Dendritic cell treated with granulocyte-macrophage colony-stimulating factor and Interleukin-4, amounts not matched to agents 40 ng/mL and 50 ng/mL, for 4 days (primary cell): Measurements from ENCODE around the gene ZBTB9.
"Not testable (repeated sequence)": the region's sequence is repeated elsewhere in the genome, so short reads cannot be mapped to it uniquely, and the experiment has no call there.

ENCODE experiments used
- H3K27ac Mint-ChIP-seq: one replicate; pipeline ENCODE4 v1.8.0; 2022; ENCODE audit warnings: mild to moderate bottlenecking, mixed read lengths
- H3K27me3 Mint-ChIP-seq: one replicate; pipeline ENCODE4 v1.8.0; 2022; ENCODE audit warnings: mild to moderate bottlenecking, mixed read lengths
- H3K36me3 Mint-ChIP-seq: one replicate; pipeline ENCODE4 v1.8.0; 2022; ENCODE audit warnings: low read depth, mixed read lengths
- H3K4me1 Mint-ChIP-seq: one replicate; pipeline ENCODE4 v1.8.0; 2022; ENCODE audit warnings: low read depth, mixed read lengths
- H3K4me3 Mint-ChIP-seq: one replicate; pipeline ENCODE4 v1.8.0; 2022; ENCODE audit warnings: mild to moderate bottlenecking, moderate library complexity, mixed read lengths
- H3K9me3 Mint-ChIP-seq: one replicate; pipeline ENCODE4 v1.8.0; 2022; ENCODE audit warnings: mixed read lengths
- intact Hi-C: fragments of 100-400 bp; cut with micrococcal nuclease; formaldehyde crosslinking; loops from one replicate; pipeline ENCODE4 v1.15.0; 2022

ZBTB9 gene

DNA sequence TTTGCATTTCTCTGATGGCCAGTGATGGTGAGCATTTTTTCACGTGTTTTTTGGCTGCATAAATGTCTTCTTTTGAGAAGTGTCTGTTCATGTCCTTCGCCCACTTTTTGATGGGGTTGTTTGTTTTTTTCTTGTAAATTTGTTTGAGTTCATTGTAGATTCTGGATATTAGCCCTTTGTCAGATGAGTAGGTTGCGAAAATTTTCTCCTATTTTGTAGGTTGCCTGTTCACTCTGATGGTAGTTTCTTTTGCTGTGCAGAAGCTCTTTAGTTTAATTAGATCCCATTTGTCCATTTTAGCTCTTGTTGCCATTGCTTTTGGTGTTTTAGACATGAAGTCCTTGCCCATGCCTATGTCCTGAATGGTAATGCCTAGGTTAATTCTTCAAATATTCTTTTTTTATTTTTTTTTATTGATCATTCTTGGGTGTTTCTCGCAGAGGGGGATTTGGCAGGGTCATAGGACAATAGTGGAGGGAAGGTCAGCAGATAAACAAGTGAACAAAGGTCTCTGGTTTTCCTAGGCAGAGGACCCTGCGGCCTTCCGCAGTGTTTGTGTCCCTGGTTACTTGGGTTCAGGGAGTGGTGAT is 30.4 kb downstream of the ZBTB9 start:
- H3K4me1 Mint-ChIP-seq, H3K27me3 Mint-ChIP-seq, H3K27ac Mint-ChIP-seq, H3K9me3 Mint-ChIP-seq, intact Hi-C loops, H3K36me3 Mint-ChIP-seq, H3K4me3 Mint-ChIP-seq: not testable (repeated sequence)

DNA sequence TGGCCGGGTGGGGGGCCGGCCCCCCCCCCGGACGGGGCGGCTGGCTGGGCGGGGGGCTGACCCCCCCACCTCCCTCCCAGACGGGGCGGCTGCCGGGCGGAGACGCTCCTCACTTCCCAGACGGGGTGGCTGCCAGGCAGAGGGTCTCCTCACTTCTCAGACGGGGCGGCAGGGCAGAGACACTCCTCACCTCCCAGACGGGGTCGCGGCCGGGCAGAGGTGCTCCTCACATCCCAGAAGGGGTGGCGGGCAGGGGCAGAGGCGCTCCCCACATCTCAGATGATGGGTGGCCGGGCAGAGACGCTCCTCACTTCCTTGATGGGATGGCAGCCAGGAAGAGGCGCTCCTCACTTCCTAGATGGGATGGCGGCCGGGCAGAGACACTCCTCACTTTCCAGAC is 31.3 kb downstream of the ZBTB9 start:
- H3K4me3 Mint-ChIP-seq, intact Hi-C loops, H3K9me3 Mint-ChIP-seq, H3K36me3 Mint-ChIP-seq, H3K27me3 Mint-ChIP-seq, H3K27ac Mint-ChIP-seq, H3K4me1 Mint-ChIP-seq: not testable (repeated sequence)

DNA sequence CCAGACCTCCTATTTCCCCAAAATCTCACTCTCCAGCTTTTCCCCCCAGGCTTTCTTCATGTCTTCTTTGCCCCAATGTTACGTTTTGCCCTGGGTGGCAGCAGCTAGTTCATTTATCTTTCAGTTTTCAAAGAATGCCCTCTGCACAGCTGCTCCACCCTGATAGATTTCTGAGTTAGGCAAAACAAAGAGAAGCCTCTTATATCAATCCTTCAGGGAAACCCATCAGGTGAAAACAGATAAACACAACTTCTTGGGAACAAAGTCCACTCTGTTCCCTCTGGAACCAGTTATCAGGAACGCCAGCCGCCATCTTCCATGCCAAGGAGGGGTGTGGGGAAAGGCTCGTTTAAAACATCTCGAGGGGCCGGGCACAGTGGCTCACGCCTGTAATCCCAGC is 34.0 kb downstream of the ZBTB9 start:
- Mint-ChIP-seq H3K36me3 (no peaks in the 10 kb centered on the region), H3K27me3 (peaks cover 5% of the 10 kb centered on the region)

DNA sequence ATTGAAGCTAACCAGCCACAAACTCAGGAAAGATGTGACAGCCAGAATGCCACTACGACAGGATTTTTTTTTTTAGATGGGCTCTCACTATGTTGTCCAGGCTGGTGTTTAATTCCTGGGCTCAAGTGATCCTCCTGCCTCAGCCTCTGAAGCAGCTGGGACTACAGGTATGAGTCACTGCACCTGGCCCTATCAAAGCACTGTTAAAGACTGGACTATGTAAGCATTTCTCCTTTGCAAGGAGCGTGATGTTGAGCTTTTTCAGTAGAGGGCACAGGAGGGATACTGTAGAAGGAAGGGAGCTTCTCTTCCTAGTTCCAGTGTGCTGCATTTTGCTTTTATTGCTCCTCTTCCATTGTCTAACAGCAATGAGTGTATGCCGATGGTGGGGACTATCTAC is 35.8 kb downstream of the ZBTB9 start:
- H3K27ac Mint-ChIP-seq, result no peak overlapping the region

More for the DNA sequence above, 34.0 kb downstream of the ZBTB9 start:
- H3K9me3 Mint-ChIP-seq, result no peaks in the 10 kb centered on the region
- no peak overlapping the region for H3K27ac Mint-ChIP-seq
- intact Hi-C loops, result no loop called here
- H3K4me1 Mint-ChIP-seq, result no peaks in the 10 kb centered on the region
- no peak overlapping the region for H3K4me3 Mint-ChIP-seq

DNA sequence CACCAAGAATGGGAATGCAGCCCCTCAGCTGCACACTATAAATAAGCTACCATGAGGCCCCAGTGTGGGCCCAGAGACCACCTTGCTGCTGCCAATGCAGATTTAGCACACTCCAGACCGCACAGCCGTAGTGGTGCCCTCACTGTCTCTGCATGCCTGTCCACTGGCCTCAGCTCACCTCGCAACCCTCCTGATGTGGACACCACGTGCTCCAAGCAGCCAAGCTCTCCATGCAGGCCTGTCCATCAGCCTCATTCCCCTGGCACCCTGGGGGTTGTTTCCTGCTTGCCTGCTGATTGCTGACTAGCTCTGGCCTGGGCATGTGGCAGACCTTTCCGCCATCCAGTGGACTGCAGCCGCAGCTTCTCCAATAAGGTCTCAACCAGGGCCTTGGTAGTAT is 36.2 kb downstream of the ZBTB9 start:
- H3K36me3 Mint-ChIP-seq, result no peaks in the 10 kb centered on the region
- H3K9me3 Mint-ChIP-seq, result no peaks in the 10 kb centered on the region
- H3K27me3 Mint-ChIP-seq, result peaks cover 8% of the 10 kb centered on the region
- no peaks in the 10 kb centered on the region for H3K4me1 Mint-ChIP-seq
- no peak overlapping the region for H3K27ac Mint-ChIP-seq
- no peak overlapping the region for H3K4me3 Mint-ChIP-seq
- intact Hi-C loops, result no loop called here

More for the DNA sequence above, 35.8 kb downstream of the ZBTB9 start:
- no peaks in the 10 kb centered on the region for H3K36me3 Mint-ChIP-seq
- intact Hi-C loops, result no loop called here
- H3K4me3 Mint-ChIP-seq, result no peak overlapping the region
- H3K9me3 Mint-ChIP-seq, result no peaks in the 10 kb centered on the region
- H3K27me3 Mint-ChIP-seq, result peaks cover 8% of the 10 kb centered on the region
- no peaks in the 10 kb centered on the region for H3K4me1 Mint-ChIP-seq

DNA sequence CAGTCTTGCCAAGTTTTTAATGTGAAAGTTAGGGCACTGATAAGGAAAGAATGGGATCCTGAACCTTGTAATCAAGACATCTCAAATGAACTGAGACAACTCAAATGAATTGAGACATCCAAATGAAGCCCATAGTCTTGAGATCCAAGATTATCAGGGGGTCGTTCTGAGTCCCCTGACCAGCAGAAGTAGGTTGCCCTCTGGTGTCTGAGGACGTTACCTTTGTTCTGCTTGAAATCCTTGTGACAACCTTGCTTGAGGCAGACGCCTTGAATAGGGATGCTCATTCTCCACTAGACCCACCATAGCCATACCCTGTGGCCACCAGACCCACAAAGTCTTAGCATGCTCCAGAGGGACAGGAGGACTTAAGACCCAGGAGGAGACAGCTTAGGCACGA is 37.7 kb downstream of the ZBTB9 start:
- intact Hi-C loops, result no loop called here
- H3K9me3 Mint-ChIP-seq, result no peaks in the 10 kb centered on the region
- H3K4me1 Mint-ChIP-seq, result no peaks in the 10 kb centered on the region
- peaks cover 9% of the 10 kb centered on the region for H3K27me3 Mint-ChIP-seq
- H3K4me3 Mint-ChIP-seq, result no peak overlapping the region
- H3K36me3 Mint-ChIP-seq, result no peaks in the 10 kb centered on the region
- no peak overlapping the region for H3K27ac Mint-ChIP-seq

DNA sequence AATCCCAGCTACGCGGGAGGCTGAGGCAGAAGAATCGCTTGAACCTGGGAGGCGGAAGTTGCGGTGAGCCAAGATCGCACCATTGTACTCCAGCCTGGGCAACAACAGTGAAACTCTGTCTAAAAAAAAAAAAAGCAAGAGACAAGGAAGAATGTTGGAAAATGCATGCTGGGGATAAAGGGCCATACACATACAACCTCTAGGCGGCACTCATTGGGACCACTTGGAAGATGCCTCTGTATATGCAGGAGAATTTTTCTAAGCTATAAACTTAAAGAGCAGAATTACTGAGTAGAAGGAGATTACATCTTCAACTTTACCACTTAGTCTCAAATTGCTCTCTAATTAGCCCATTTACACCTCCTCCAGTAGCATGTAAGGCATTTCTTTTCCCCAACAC is 42.8 kb downstream of the ZBTB9 start:
- peaks cover 6% of the 10 kb centered on the region for H3K27me3 Mint-ChIP-seq
- no peaks in the 10 kb centered on the region for H3K4me1 Mint-ChIP-seq
- no peak overlapping the region for H3K27ac Mint-ChIP-seq
- H3K4me3 Mint-ChIP-seq, result no peak overlapping the region
- no peaks in the 10 kb centered on the region for H3K36me3 Mint-ChIP-seq
- H3K9me3 Mint-ChIP-seq, result no peaks in the 10 kb centered on the region
- intact Hi-C loops, result no loop called here

DNA sequence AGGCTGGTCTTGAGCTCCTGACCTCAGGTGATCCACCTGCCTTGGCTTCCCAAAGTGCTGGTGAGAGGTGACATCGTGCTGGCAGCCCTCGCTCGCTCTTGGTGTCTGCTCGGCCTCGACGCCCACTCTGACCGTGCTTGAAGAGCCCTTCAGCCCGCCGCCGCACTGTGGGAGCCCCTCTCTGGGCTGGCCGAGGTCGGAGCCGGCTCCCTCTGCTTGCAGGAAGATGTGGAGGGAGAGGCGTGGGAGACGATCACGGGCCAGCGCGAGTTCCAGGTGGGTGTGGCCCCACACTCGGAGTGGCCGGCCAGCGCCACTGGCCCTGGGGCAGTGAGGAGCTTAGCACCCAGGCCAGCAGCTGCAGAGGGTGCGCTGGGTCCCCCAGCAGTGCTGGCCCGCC is 48.1 kb downstream of the ZBTB9 start:
- H3K9me3 Mint-ChIP-seq, result peaks cover 5% of the 10 kb centered on the region

DNA sequence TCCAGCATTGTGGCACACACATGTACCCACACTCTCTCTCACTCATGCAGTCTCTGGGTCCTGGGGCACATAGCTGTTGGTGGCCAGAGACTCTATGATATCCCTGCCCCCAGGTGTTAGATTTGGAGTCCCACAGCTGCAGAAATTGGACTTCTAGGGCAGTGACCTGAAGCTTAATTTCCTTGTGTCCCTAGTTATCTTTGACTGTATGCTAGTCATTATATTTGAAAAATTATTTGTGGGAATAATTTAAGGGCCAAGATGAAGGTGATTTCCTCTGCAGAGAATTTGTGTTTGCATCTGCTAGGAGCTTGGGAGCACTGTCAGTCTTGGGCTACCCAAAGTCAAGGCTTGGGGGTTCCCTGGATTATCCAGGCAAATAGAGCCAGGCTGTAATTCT is 50.1 kb downstream of the ZBTB9 start:
- intact Hi-C loops, result no loop called here
- Mint-ChIP-seq H3K27ac (no peak overlapping the region), H3K4me3 (no peak overlapping the region), H3K4me1 (peaks cover 14% of the 10 kb centered on the region), H3K36me3 (no peaks in the 10 kb centered on the region), H3K27me3 (peaks cover 2% of the 10 kb centered on the region), H3K9me3 (peaks cover 5% of the 10 kb centered on the region)

More for the DNA sequence above, 48.1 kb downstream of the ZBTB9 start:
- no peak overlapping the region for H3K27ac Mint-ChIP-seq
- H3K27me3 Mint-ChIP-seq, result peaks cover 3% of the 10 kb centered on the region
- H3K4me1 Mint-ChIP-seq, result peaks cover 5% of the 10 kb centered on the region
- no peak overlapping the region for H3K4me3 Mint-ChIP-seq
- no peaks in the 10 kb centered on the region for H3K36me3 Mint-ChIP-seq
- intact Hi-C loops, result no loop called here

DNA sequence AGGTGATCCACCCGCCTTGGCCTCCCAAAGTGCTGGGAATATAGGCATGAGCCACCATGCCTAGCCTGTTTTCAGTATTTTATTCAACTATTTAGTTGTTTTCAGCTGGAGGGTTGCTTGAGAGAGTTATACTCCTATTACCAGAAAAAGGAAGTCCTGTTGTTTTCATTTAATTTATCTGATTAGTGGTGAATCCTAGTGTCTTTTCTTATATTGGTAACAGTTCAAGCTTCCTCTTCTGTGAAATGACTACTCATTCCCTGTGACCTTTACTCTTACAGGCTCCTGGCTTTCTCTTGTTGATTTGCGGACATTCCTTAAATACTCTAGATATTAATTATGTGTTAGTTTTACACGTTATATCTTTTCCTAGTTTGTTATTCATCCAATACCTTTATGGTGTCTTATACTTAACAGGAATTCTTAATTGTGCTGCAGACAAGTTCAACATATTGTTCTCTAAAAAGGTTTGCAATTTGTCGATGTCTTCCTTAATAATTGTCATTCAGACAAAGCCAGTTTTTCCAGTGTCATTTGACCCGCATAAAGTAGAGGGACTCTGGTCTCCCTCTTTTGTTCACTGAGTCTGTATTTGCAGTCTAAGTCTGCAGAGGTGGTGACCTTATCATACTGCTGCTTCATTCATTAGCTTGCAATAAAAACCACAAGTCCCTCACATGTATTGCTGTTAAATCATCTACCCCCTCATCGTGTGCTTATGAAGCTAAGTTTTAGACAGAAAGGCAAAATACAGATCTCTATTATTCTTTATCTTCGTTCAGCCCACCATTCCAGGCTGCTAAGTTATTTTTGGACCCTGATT is 51.4 kb downstream of the ZBTB9 start:
- peaks cover 2% of the 10 kb centered on the region for H3K27me3 Mint-ChIP-seq
- peaks cover 15% of the 10 kb centered on the region for H3K4me1 Mint-ChIP-seq
- intact Hi-C loops, result no loop called here
- peaks cover 5% of the 10 kb centered on the region for H3K9me3 Mint-ChIP-seq
- H3K36me3 Mint-ChIP-seq, result no peaks in the 10 kb centered on the region
- no peak overlapping the region for H3K4me3 Mint-ChIP-seq
- H3K27ac Mint-ChIP-seq, result no peak overlapping the region
